HG03521 (cell line): ENCODE results near the gene PALD1.
"Not testable (repeated sequence)": the region's sequence is repeated elsewhere in the genome, so short reads cannot be mapped to it uniquely, and the experiment has no call there.

Experiments used
- ATAC-seq: cut with Tn5 transposase; IDR thresholded peaks from one replicate; pipeline ENCODE4 v1.9.1; 2021; ENCODE audit warnings: mild to moderate bottlenecking, moderate library complexity; ENCODE audit not compliant: unreplicated experiment

Gene PALD1

GRCh38 chr10:70481831-70482530 lies 3.4 kb downstream of the PALD1 start:
- no peak for ATAC-seq

- no peak for ATAC-seq
These were observed 4.6 kb downstream of the PALD1 start for GRCh38 chr10:70482982-70483760.

- ATAC-seq, result not testable (repeated sequence)
These were observed 5.3 kb downstream of the PALD1 start for GRCh38 chr10:70483872-70484271.

GRCh38 chr10:70487824-70488223 lies 9.3 kb downstream of the PALD1 start:
- ATAC-seq, result no peak

GRCh38 chr10:70490142-70490541 lies 11.6 kb downstream of the PALD1 start:
- ATAC-seq, result no peak

- ATAC-seq, result no peak
These were observed 13.0 kb downstream of the PALD1 start for GRCh38 chr10:70491614-70492013.

GRCh38 chr10:70492786-70493659 lies 14.5 kb downstream of the PALD1 start:
- peak; percentile 38 for ATAC-seq

- ATAC-seq, result peak; percentile 69
These were observed 15.2 kb downstream of the PALD1 start for GRCh38 chr10:70493660-70494234.

- no peak for ATAC-seq
These were observed 16.0 kb downstream of the PALD1 start for GRCh38 chr10:70494536-70494935.

- ATAC-seq, result no peak
These were observed 16.4 kb downstream of the PALD1 start for GRCh38 chr10:70494966-70495365.

- ATAC-seq, result no peak
These were observed 17.2 kb downstream of the PALD1 start for GRCh38 chr10:70495691-70496261.

- no peak for ATAC-seq
These were observed 18.0 kb downstream of the PALD1 start for GRCh38 chr10:70496341-70497119.

- no peak for ATAC-seq
These were observed 18.6 kb downstream of the PALD1 start for GRCh38 chr10:70497120-70497545.

GRCh38 chr10:70498970-70499835 lies 20.6 kb downstream of the PALD1 start:
- no peak for ATAC-seq

- no peak for ATAC-seq
These were observed 21.2 kb downstream of the PALD1 start for GRCh38 chr10:70499836-70500167.

GRCh38 chr10:70500368-70500767 lies 21.8 kb downstream of the PALD1 start:
- no peak for ATAC-seq

- ATAC-seq, result no peak
These were observed 22.3 kb downstream of the PALD1 start for GRCh38 chr10:70500812-70501301.

- no peak for ATAC-seq
These were observed 23.8 kb downstream of the PALD1 start for GRCh38 chr10:70502406-70502805.

GRCh38 chr10:70503776-70504175 lies 25.2 kb downstream of the PALD1 start:
- no peak for ATAC-seq
